Ureter (tissue), 1 donor: ENCODE results near the gene THSD4. TPM values are rescaled to one million over a fixed set of nuclear protein-coding genes. Genes with fewer than 3 reads are reported as not detected.
"Not testable (repeated sequence)": the region's sequence is repeated elsewhere in the genome, so short reads cannot be mapped to it uniquely, and the experiment has no call there.

Source experiments
- DNase-seq: peaks from one replicate; pipeline ENCODE4 v3.0.0-alpha.2; 2020; ENCODE audit warnings: low spot score
- total RNA-seq: library from RNA; stranded (reverse); gene quantifications from one replicate; pipeline ENCODE4 v1.2.4, GENCODE V29; 2023
- donor health status: DM: yes; HTN: yes; CAD: no.

Gene THSD4
- total RNA-seq, 1 donor from 2014 or later = 57.9 TPM

- DNase-seq = no peak
These were observed 74.4 kb downstream of the THSD4 start for GRCh38 chr15:71189718-71190117.

GRCh38 chr15:71191296-71191695 is 76.0 kb downstream of the THSD4 start:
- DNase-seq = no peak

GRCh38 chr15:71192816-71193215 is 77.5 kb downstream of the THSD4 start:
- DNase-seq = no peak

- DNase-seq = no peak
These were observed 79.0 kb downstream of the THSD4 start for GRCh38 chr15:71194286-71194685.

GRCh38 chr15:71195242-71195641 is 80.0 kb downstream of the THSD4 start:
- no peak for DNase-seq

GRCh38 chr15:71197620-71198019 is 82.3 kb downstream of the THSD4 start:
- DNase-seq = no peak

GRCh38 chr15:71198846-71199245 is 83.6 kb downstream of the THSD4 start:
- DNase-seq = no peak

- DNase-seq = no peak
These were observed 84.4 kb downstream of the THSD4 start for GRCh38 chr15:71199384-71200351.

GRCh38 chr15:71201477-71201876 is 86.2 kb downstream of the THSD4 start:
- DNase-seq = no peak

GRCh38 chr15:71202712-71203111 is 87.4 kb downstream of the THSD4 start:
- DNase-seq = no peak

- DNase-seq = no peak
These were observed 88.6 kb downstream of the THSD4 start for GRCh38 chr15:71203586-71204474.

GRCh38 chr15:71207141-71207540 is 91.9 kb downstream of the THSD4 start:
- no peak for DNase-seq

- DNase-seq = no peak
These were observed 96.9 kb downstream of the THSD4 start for GRCh38 chr15:71212146-71212545.

- not testable (repeated sequence) for DNase-seq
These were observed 98.7 kb downstream of the THSD4 start for GRCh38 chr15:71213943-71214342.

GRCh38 chr15:71215126-71215894 is 100.0 kb downstream of the THSD4 start:
- DNase-seq = no peak

GRCh38 chr15:71218272-71218805 is 103.1 kb downstream of the THSD4 start:
- DNase-seq = no peak

- DNase-seq = no peak
These were observed 103.8 kb downstream of the THSD4 start for GRCh38 chr15:71219101-71219500.

- DNase-seq = no peak
These were observed 104.4 kb downstream of the THSD4 start for GRCh38 chr15:71219645-71220044.

- no peak for DNase-seq
These were observed 105.6 kb downstream of the THSD4 start for GRCh38 chr15:71220828-71221227.

GRCh38 chr15:71221417-71221816 is 106.1 kb downstream of the THSD4 start:
- no peak for DNase-seq

- no peak for DNase-seq
These were observed 108.2 kb downstream of the THSD4 start for GRCh38 chr15:71223516-71223915.
